Esophagus squamous epithelium (tissue), 5 donors: ENCODE results near the gene CLCF1. TPM values are rescaled to one million over a fixed set of nuclear protein-coding genes. Genes with fewer than 3 reads are reported as not detected.

Source experiments
- DNase-seq: peaks from one replicate; lab custom pipeline; 2025; lab: John Stamatoyannopoulos, UW
- H3K27ac ChIP-seq, 4 donors: fragments of 200-600 bp; sonication (generic); one replicate each; pipeline ENCODE4 v1.5.1; 2016 to 2019; ENCODE audit warnings: mild to moderate bottlenecking in 1 of 4
- H3K27me3 ChIP-seq, 4 donors: fragments of 200-600 bp; sonication (generic); 1 replicate in 3 of 4; 2 replicates in 1 of 4; pipeline versions ENCODE4 v1.5.1 to v1.6.0; 2017 to 2021; ENCODE audit warnings: antibody characterized with exemption in 1 of 4
- H3K36me3 ChIP-seq, 3 donors: fragments of 200-600 bp; sonication (generic); one replicate each; pipeline ENCODE4 v1.5.1; 2016 to 2019
- H3K4me1 ChIP-seq, 3 donors: fragments of 200-600 bp; sonication (generic); one replicate each; pipeline ENCODE4 v1.5.1; 2017 to 2019
- H3K4me3 ChIP-seq, 4 donors: fragments of 200-600 bp; sonication (generic); 1 replicate in 3 of 4; 2 replicates in 1 of 4; pipeline ENCODE4 v1.5.1; 2016 to 2019; ENCODE audit warnings: mild to moderate bottlenecking in 2 of 4, moderate library complexity in 1 of 4
- H3K9me3 ChIP-seq, 3 donors: fragments of 200-600 bp; sonication (generic); one replicate each; pipeline ENCODE4 v1.5.1; 2016 to 2019
- CTCF ChIP-seq, 6 experiments: fragments of 450-650 bp in 4 of 6; fragments of 200-600 bp in 2 of 6; sonication (generic) in 2 of 6; IDR thresholded peaks; one replicate each; pipeline ENCODE4 v1.5.1; 2016 to 2019; ENCODE audit warnings: antibody characterized with exemption in 6 of 6, mild to moderate bottlenecking in 4 of 6, moderate library complexity in 4 of 6
- POLR2A ChIP-seq, 4 donors: fragments of 450-650 bp; IDR thresholded peaks; one replicate each; pipeline ENCODE4 v1.6.1; 2017; ENCODE audit warnings: antibody characterized with exemption in 4 of 4, mild to moderate bottlenecking in 4 of 4, moderate library complexity in 3 of 4
- WGBS, 2 donors: methylation state at CpG; one replicate each; pipeline ENCODE4 v1.1.5; 2018; 5-methylcytosine and 5-hydroxymethylcytosine counted together
- intact Hi-C: fragments of 100-400 bp; cut with DNase I; formaldehyde crosslinking; loops from one replicate; pipeline ENCODE4 v1.15.0; 2022
- total RNA-seq, 4 donors: library from RNA; depleted of rRNA; stranded (reverse); fragments of >200 nt; gene quantifications; one replicate each; pipeline ENCODE4 v1.1.0, GENCODE V29; 2016
- donor health status: DM: yes; HTN: yes; CAD: no.

The CLCF1 gene
- total RNA-seq, 4 donors from 2014 or later: 2.3 to 6.8 (median 2.7) TPM

- Histone ChIP-seq H3K36me3 (peaks cover 0 to 16% (median 0%) of the 10 kb centered on the region in 3 donors), H3K4me1 (peaks cover 29 to 74% (median 38%) of the 10 kb centered on the region in 3 donors), H3K27me3 (no peaks in the 10 kb centered on the region), H3K9me3 (no peaks in the 10 kb centered on the region), H3K27ac (peak overlapping the region in 3 of 4 donors; percentile 40 to 78 (median 77)), H3K4me3 (no peak overlapping the region)
- WGBS, 2 donors: 76 to 81% methylated on average over 14 of the region's 14 CpGs
- no peak for DNase-seq
- intact Hi-C loops: no loop called here
- TF ChIP-seq POLR2A (IDR thresholded peaks at IDR 0.05) (no peak), CTCF (IDR thresholded peaks at IDR 0.05) (no peak)
These were observed 7.5 kb downstream of the CLCF1 start for GRCh38 chr11:67365736-67366444.

- H3K4me3 ChIP-seq: no peak overlapping the region
- H3K9me3 ChIP-seq: no peaks in the 10 kb centered on the region
- H3K36me3 ChIP-seq: peaks cover 0 to 16% (median 0%) of the 10 kb centered on the region in 3 donors
- DNase-seq: no peak
- H3K27me3 ChIP-seq: no peaks in the 10 kb centered on the region
- H3K4me1 ChIP-seq: peaks cover 29 to 66% (median 30%) of the 10 kb centered on the region in 3 donors
- TF ChIP-seq POLR2A (IDR thresholded peaks at IDR 0.05) (no peak), CTCF (IDR thresholded peaks at IDR 0.05) (no peak)
- intact Hi-C loops: no loop called here
- 70 to 72% methylated on average over 14 to 15 of the region's 24 CpGs for WGBS, 2 donors
- H3K27ac ChIP-seq: no peak overlapping the region
These were observed 8.3 kb downstream of the CLCF1 start for GRCh38 chr11:67364783-67365722.

DNA sequence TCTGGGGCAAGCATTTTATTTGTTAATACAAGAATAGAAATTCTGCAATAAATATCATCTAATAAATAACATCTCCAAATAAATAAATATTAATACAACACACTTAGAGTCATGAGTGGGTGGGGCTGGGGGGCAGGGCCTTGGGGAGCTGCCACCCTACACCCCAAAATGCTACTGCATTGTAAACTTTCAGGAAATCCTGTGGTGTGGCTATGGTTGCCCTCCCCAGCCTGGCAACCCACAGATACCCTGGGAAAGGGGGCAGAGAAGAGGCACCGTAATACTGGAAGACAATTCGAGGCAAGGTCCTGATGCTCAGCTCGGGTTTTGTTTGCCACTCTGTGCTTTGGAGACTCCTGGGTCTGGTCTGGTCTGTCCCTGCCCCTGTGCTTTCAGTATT is 9.2 kb downstream of the CLCF1 start:
- Histone ChIP-seq H3K4me3 (no peak overlapping the region), H3K27me3 (no peaks in the 10 kb centered on the region), H3K4me1 (peaks cover 22 to 57% (median 27%) of the 10 kb centered on the region in 3 donors), H3K9me3 (no peaks in the 10 kb centered on the region), H3K27ac (no peak overlapping the region), H3K36me3 (peaks cover 0 to 16% (median 0%) of the 10 kb centered on the region in 3 donors)
- WGBS, 2 donors: 70 to 91% methylated on average over 3 of the region's 3 CpGs
- TF ChIP-seq CTCF (IDR thresholded peaks at IDR 0.05) (no peak), POLR2A (IDR thresholded peaks at IDR 0.05) (no peak)
- intact Hi-C loops: no loop called here
- no peak for DNase-seq

DNA sequence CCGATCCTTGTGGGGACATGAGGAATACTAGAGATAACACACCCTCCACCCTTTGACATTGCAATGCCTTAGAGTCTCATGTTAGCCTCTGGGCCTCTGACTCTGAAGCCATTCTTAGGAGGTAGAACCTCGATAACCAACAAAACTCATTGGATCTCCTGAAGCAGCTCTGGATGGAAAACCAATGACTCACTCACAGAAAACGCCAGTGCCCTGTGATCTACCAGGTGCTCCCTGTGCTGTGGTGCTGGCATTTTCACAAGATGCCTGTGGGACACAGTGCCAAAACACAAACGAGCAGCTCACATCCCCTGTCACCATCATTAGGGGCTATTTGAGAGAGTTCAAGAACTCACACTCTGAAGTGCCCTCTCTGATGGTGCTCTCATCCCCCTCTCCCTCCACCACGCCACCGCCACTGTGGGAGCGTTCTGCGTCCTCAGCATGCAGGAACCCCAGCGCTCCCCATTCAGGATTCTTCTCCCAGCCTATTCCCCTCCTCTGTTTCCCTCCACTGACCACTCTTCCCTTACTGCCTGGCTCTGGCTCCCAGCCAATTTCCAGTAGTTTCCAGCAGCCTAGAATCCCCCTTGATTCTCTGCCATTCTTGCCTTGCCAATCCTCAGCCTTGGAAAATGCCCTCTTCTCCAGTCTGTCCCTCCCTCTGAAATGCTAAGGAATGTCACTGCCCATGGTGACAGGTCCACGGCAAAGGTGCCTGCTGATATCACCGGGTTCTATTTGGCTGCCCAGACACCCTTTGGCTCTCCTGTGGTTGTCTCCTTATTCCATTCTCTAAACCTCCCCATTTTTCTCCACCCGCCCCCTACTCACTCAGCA is 15.3 kb downstream of the CLCF1 start:
- WGBS, 2 donors: 78 to 89% methylated on average over 9 to 12 of the region's 12 CpGs
- Histone ChIP-seq H3K9me3 (no peaks in the 10 kb centered on the region), H3K4me1 (peaks cover 37 to 55% (median 43%) of the 10 kb centered on the region in 3 donors), H3K27me3 (no peaks in the 10 kb centered on the region), H3K27ac (peak overlapping the region in 2 of 4 donors; percentile 99 to 100), H3K36me3 (no peaks in the 10 kb centered on the region), H3K4me3 (no peak overlapping the region)
- intact Hi-C loops: no loop called here
- TF ChIP-seq CTCF (IDR thresholded peaks at IDR 0.05) (no peak), POLR2A (IDR thresholded peaks at IDR 0.05) (no peak)
- no peak for DNase-seq
